HEK293 (cell line): ENCODE data around the gene TRAK2.

Experiments used
- CTCF ChIA-PET: fragments of 350-600 bp; formaldehyde crosslinking; extraction: SDS; loops from one replicate; lab custom pipeline; 2021; ENCODE audit warnings: antibody characterized with exemption; lab: Yijun Ruan, JAX
- POLR2A ChIA-PET: fragments of 300-600 bp; formaldehyde crosslinking; extraction: SDS; loops from one replicate; lab custom pipeline; 2020; ENCODE audit warnings: antibody characterized with exemption, inconsistent platforms; lab: Yijun Ruan, JAX
- H3K27ac ChIP-seq: fragments of 200-500 bp; sonication (Bioruptor generic); 2 replicates; pipeline ENCODE4 v1.5.1; 2014; ENCODE audit warnings: low read depth, low read length, control low read depth, inconsistent platforms; ENCODE audit errors: extremely low read depth
- H3K36me3 ChIP-seq, 2 experiments: fragments of 200-500 bp in 1 of 2; sonication (Bioruptor generic) in 1 of 2; 1 replicate in 1 of 2; 2 replicates in 1 of 2; pipeline ENCODE4 v1.5.1; 2014 to 2017; ENCODE audit warnings: inconsistent platforms in 2 of 2, low read length in 2 of 2; ENCODE audit not compliant: control insufficient read depth in 2 of 2, insufficient read depth in 1 of 2
- H3K4me1 ChIP-seq: fragments of 200-500 bp; sonication (Bioruptor generic); 2 replicates; pipeline ENCODE4 v1.5.1; 2014; ENCODE audit warnings: mild to moderate bottlenecking, low read length, inconsistent platforms; ENCODE audit not compliant: control insufficient read depth, insufficient read depth
- H3K4me3 ChIP-seq: 2 replicates; pipeline ENCODE4 v1.5.1; 2011; ENCODE audit warnings: low read depth, mild to moderate bottlenecking, control low read depth, low read length, moderate library complexity
- H3K9me3 ChIP-seq: fragments of 200-500 bp; sonication (Bioruptor generic); 2 replicates; pipeline ENCODE4 v1.5.1; 2014; ENCODE audit warnings: low read depth, low read length, inconsistent platforms; ENCODE audit not compliant: control insufficient read depth, insufficient read depth
- ELK4 ChIP-seq: IDR thresholded peaks from 2 replicates; pipeline ENCODE4 v1.6.1; 2011; ENCODE audit warnings: mild to moderate bottlenecking, low read depth, low read length, borderline replicate concordance
- SCRT2 ChIP-seq: fragments of 450-650 bp; formaldehyde crosslinking; IDR thresholded peaks from 2 replicates; pipeline ENCODE4 v1.5.1; 2016; ENCODE audit warnings: missing biosample characterization, missing genetic modification characterization
- ZBTB49 ChIP-seq: fragments of 450-650 bp; formaldehyde crosslinking; IDR thresholded peaks from 2 replicates; pipeline ENCODE4 v1.5.1; 2016; ENCODE audit warnings: missing biosample characterization, missing genetic modification characterization, low read depth
- ZFP37 ChIP-seq: fragments of 450-650 bp; formaldehyde crosslinking; IDR thresholded peaks from 2 replicates; pipeline ENCODE4 v1.5.1; 2016; ENCODE audit warnings: missing biosample characterization, missing genetic modification characterization
- ZNF133 ChIP-seq: fragments of 450-650 bp; formaldehyde crosslinking; IDR thresholded peaks from 2 replicates; pipeline ENCODE4 v1.5.1; 2016; ENCODE audit warnings: missing biosample characterization, missing genetic modification characterization
- ZNF140 ChIP-seq: fragments of 450-650 bp; formaldehyde crosslinking; IDR thresholded peaks from 2 replicates; pipeline ENCODE4 v1.5.1; 2016; ENCODE audit warnings: missing biosample characterization, missing genetic modification characterization
- ZNF157 ChIP-seq: fragments of 450-650 bp; formaldehyde crosslinking; IDR thresholded peaks from 2 replicates; pipeline ENCODE4 v1.5.1; 2016; ENCODE audit warnings: missing biosample characterization, missing genetic modification characterization
- ZNF16 ChIP-seq: fragments of 450-650 bp; formaldehyde crosslinking; IDR thresholded peaks from 2 replicates; pipeline ENCODE4 v1.5.1; 2016; ENCODE audit warnings: low read depth, missing biosample characterization, missing genetic modification characterization
- ZNF18 ChIP-seq: fragments of 450-650 bp; formaldehyde crosslinking; IDR thresholded peaks from 2 replicates; pipeline ENCODE4 v1.5.1; 2016; ENCODE audit warnings: missing biosample characterization, missing genetic modification characterization
- ZNF223 ChIP-seq: fragments of 450-650 bp; formaldehyde crosslinking; IDR thresholded peaks from 2 replicates; pipeline ENCODE4 v1.5.1; 2016; ENCODE audit warnings: missing biosample characterization, missing genetic modification characterization
- ZNF311 ChIP-seq: fragments of 450-650 bp; formaldehyde crosslinking; IDR thresholded peaks from 2 replicates; pipeline ENCODE4 v1.5.1; 2017; ENCODE audit warnings: missing biosample characterization, missing genetic modification characterization, borderline replicate concordance
- ZNF335 ChIP-seq: fragments of 450-650 bp; formaldehyde crosslinking; conservative IDR thresholded peaks from 2 replicates; pipeline ENCODE4 v1.5.1; 2016; ENCODE audit warnings: missing biosample characterization, missing genetic modification characterization
- ZNF398 ChIP-seq: fragments of 450-650 bp; formaldehyde crosslinking; IDR thresholded peaks from 2 replicates; pipeline ENCODE4 v1.5.1; 2017; ENCODE audit warnings: missing biosample characterization, missing genetic modification characterization
- ZNF610 ChIP-seq: fragments of 450-650 bp; formaldehyde crosslinking; IDR thresholded peaks from 2 replicates; pipeline ENCODE4 v1.5.1; 2016; ENCODE audit warnings: missing biosample characterization, missing genetic modification characterization, borderline replicate concordance
- ZNF626 ChIP-seq: fragments of 450-650 bp; sonication (Bioruptor Pico); formaldehyde crosslinking; IDR thresholded peaks from 2 replicates; pipeline ENCODE4 v1.5.1; 2018; ENCODE audit warnings: missing biosample characterization, missing genetic modification characterization, inconsistent platforms
- ZNF658 ChIP-seq: fragments of 450-650 bp; formaldehyde crosslinking; IDR thresholded peaks from 2 replicates; pipeline ENCODE4; 2016; ENCODE audit warnings: missing biosample characterization, missing genetic modification characterization
- ZSCAN16 ChIP-seq: fragments of 450-650 bp; formaldehyde crosslinking; IDR thresholded peaks from 2 replicates; pipeline ENCODE4 v1.5.1; 2016; ENCODE audit warnings: missing biosample characterization, missing genetic modification characterization

Gene TRAK2

GRCh38 chr2:201413552-201413951 lies 37.7 kb downstream of the TRAK2 start (continued):
- TF ChIP-seq ZNF626 (tag by site-specific recombination) (no peak), ZNF16 (tag by site-specific recombination) (no peak), SCRT2 (tag by site-specific recombination) (no peak), ZNF140 (tag by site-specific recombination) (no peak)

GRCh38 chr2:201413143-201413542 lies 38.1 kb downstream of the TRAK2 start:
- ChIA-PET CTCF (no interaction called here), POLR2A (no interaction called here)
- no peak for TF ChIP-seq ZNF157 (tag by site-specific recombination)
- TF ChIP-seq ZNF398 (tag by site-specific recombination): peak; percentile 43
- TF ChIP-seq ZNF335 (tag by site-specific recombination): 0 out of 2 replicates have a peak, but pooled peaks have one; percentile 35
- TF ChIP-seq ZSCAN16 (tag by site-specific recombination): no peak
- H3K27ac ChIP-seq: no peak overlapping the region
- H3K9me3 ChIP-seq: no peaks in the 10 kb centered on the region
- no peaks in the 10 kb centered on the region for H3K36me3 ChIP-seq
- no peak overlapping the region for H3K4me3 ChIP-seq
- H3K4me1 ChIP-seq: peaks cover 20% of the 10 kb centered on the region

GRCh38 chr2:201411421-201411820 lies 39.8 kb downstream of the TRAK2 start:
- Histone ChIP-seq H3K4me1 (peaks cover 27% of the 10 kb centered on the region), H3K27ac (no peak overlapping the region), H3K4me3 (no peak overlapping the region), H3K36me3 (no peaks in the 10 kb centered on the region), H3K9me3 (no peaks in the 10 kb centered on the region)
- ChIA-PET CTCF (no interaction called here), POLR2A (no interaction called here)
- TF ChIP-seq ZNF223 (tag by site-specific recombination) (no peak), ZNF18 (no peak), ZNF658 (no peak), ZFP37 (tag by site-specific recombination) (no peak), ZBTB49 (tag by site-specific recombination) (no peak), ZNF311 (tag by site-specific recombination) (no peak), ELK4 (no peak), ZNF133 (tag by site-specific recombination) (no peak), ZNF610 (tag by site-specific recombination) (no peak)
